GM15510 (cell line): Measurements from ENCODE around the gene RNF34.

Experiments used
- POLR2A ChIP-seq: IDR thresholded peaks from 3 replicates; pipeline ENCODE4 v1.6.1; 2011; ENCODE audit warnings: borderline replicate concordance; ENCODE audit not compliant: insufficient read length; ENCODE audit errors: extremely low read depth

The RNF34 gene

GRCh38 chr12:121420109-121420508 is 20.2 kb downstream of the RNF34 start:
- TF ChIP-seq POLR2A = no peak

GRCh38 chr12:121423253-121423652 is 23.3 kb downstream of the RNF34 start:
- TF ChIP-seq POLR2A = no peak

GRCh38 chr12:121423682-121424623 is 24.0 kb downstream of the RNF34 start:
- no peak for TF ChIP-seq POLR2A

GRCh38 chr12:121424624-121424975 is 24.7 kb downstream of the RNF34 start:
- no peak for TF ChIP-seq POLR2A

GRCh38 chr12:121427556-121428050 is 27.7 kb downstream of the RNF34 start:
- no peak for TF ChIP-seq POLR2A

GRCh38 chr12:121428883-121429282 is 29.0 kb downstream of the RNF34 start:
- no peak for TF ChIP-seq POLR2A

- TF ChIP-seq POLR2A = no peak
Measured at GRCh38 chr12:121430833-121431415, 31.0 kb downstream of the RNF34 start.

GRCh38 chr12:121432740-121433480 is 33.0 kb downstream of the RNF34 start:
- TF ChIP-seq POLR2A = no peak

GRCh38 chr12:121436706-121437105 is 36.8 kb downstream of the RNF34 start:
- no peak for TF ChIP-seq POLR2A

- no peak for TF ChIP-seq POLR2A
Measured at GRCh38 chr12:121438905-121439304, 39.0 kb downstream of the RNF34 start.

GRCh38 chr12:121439715-121440114 is 39.8 kb downstream of the RNF34 start:
- no peak for TF ChIP-seq POLR2A

GRCh38 chr12:121440768-121441167 is 40.9 kb downstream of the RNF34 start:
- TF ChIP-seq POLR2A = no peak

- no peak for TF ChIP-seq POLR2A
Measured at GRCh38 chr12:121441555-121441954, 41.6 kb downstream of the RNF34 start.

GRCh38 chr12:121442028-121442948 is 42.4 kb downstream of the RNF34 start:
- TF ChIP-seq POLR2A = no peak

GRCh38 chr12:121443193-121443870 is 43.4 kb downstream of the RNF34 start:
- no peak for TF ChIP-seq POLR2A
